Glutamatergic neuron (in vitro differentiated cells): ENCODE data around the gene PRXL2A. TPM values are rescaled to one million over a fixed set of nuclear protein-coding genes. Genes with fewer than 3 reads are reported as not detected.

ENCODE experiments used
- DNase-seq: peaks from one replicate; pipeline ENCODE4 v3.0.0; 2022
- H3K27ac Mint-ChIP-seq: one replicate; pipeline ENCODE4 v1.8.0; 2020; ENCODE audit warnings: mild to moderate bottlenecking, mixed read lengths, inconsistent platforms; ENCODE audit not compliant: unreplicated experiment
- H3K27me3 Mint-ChIP-seq: one replicate; pipeline ENCODE4 v1.8.0; 2020; ENCODE audit warnings: mild to moderate bottlenecking, moderate library complexity, mixed read lengths, inconsistent platforms; ENCODE audit not compliant: unreplicated experiment
- H3K36me3 Mint-ChIP-seq: one replicate; pipeline ENCODE4 v1.8.0; 2020; ENCODE audit warnings: mild to moderate bottlenecking, mixed read lengths, inconsistent platforms; ENCODE audit not compliant: unreplicated experiment
- H3K4me1 Mint-ChIP-seq: one replicate; pipeline ENCODE4 v1.8.0; 2020; ENCODE audit warnings: mild to moderate bottlenecking, low read depth, mixed read lengths, inconsistent platforms; ENCODE audit not compliant: unreplicated experiment
- H3K4me3 Mint-ChIP-seq: one replicate; pipeline ENCODE4 v1.8.0; 2020; ENCODE audit warnings: mild to moderate bottlenecking, mixed read lengths, inconsistent platforms; ENCODE audit not compliant: unreplicated experiment
- H3K9me3 Mint-ChIP-seq: one replicate; pipeline ENCODE4 v1.8.0; 2020; ENCODE audit warnings: mild to moderate bottlenecking, moderate library complexity, mixed read lengths, inconsistent platforms; ENCODE audit not compliant: unreplicated experiment
- CTCF ChIP-seq: fragments of 200-600 bp; sonication (generic); IDR thresholded peaks from one replicate; pipeline ENCODE4 v1.5.0; 2021; ENCODE audit not compliant: partially characterized antibody, unreplicated experiment
- total RNA-seq: library from RNA; stranded (reverse); fragmentation: NEBNext Ultra II Directional; extraction: Animal tissue kit (Norgen Biotek cat#: 25700); gene quantifications from one replicate; pipeline ENCODE4 v1.2.1, GENCODE V29; 2021; ENCODE audit not compliant: unreplicated experiment

Gene PRXL2A
- total RNA-seq, 1 donor from 2014 or later = 164 TPM

- Mint-ChIP-seq H3K27me3 (peaks cover 13% of the 10 kb centered on the region), H3K4me3 (peak overlapping the region; percentile 92), H3K27ac (peak overlapping the region; percentile 93), H3K9me3 (peaks cover 10% of the 10 kb centered on the region), H3K4me1 (peaks cover 12% of the 10 kb centered on the region), H3K36me3 (no peaks in the 10 kb centered on the region)
- DNase-seq = no peak
- TF ChIP-seq CTCF = no peak
These were observed 44.9 kb downstream of the PRXL2A start for GRCh38 chr10:80453056-80453841.

GRCh38 chr10:80453842-80454512 is 45.6 kb downstream of the PRXL2A start, which contains the start of gene TSPAN14:
Gene TSPAN14, plus strand, starts transcription at chr10:80454310. Its CDS starts 34,924 bp downstream, at chr10:80489234.
- Mint-ChIP-seq H3K27me3 (peaks cover 13% of the 10 kb centered on the region), H3K27ac (peak within 1 kb of the TSS; percentile 93), H3K4me1 (peaks cover 18% of the 10 kb centered on the region), H3K4me3 (peak within 1 kb of the TSS; percentile 98), H3K9me3 (peaks cover 10% of the 10 kb centered on the region), H3K36me3 (no peaks in the 10 kb centered on the region)
- TF ChIP-seq CTCF = no peak
- DNase-seq = peak; percentile 80

- Mint-ChIP-seq H3K4me1 (peaks cover 24% of the 10 kb centered on the region), H3K9me3 (peaks cover 10% of the 10 kb centered on the region), H3K27me3 (peaks cover 13% of the 10 kb centered on the region), H3K36me3 (no peaks in the 10 kb centered on the region), H3K4me3 (peak overlapping the region; percentile 98), H3K27ac (peak overlapping the region; percentile 82)
- DNase-seq = peak; percentile 63
- no peak for TF ChIP-seq CTCF
These were observed 46.4 kb downstream of the PRXL2A start for GRCh38 chr10:80454513-80455460.

GRCh38 chr10:80455461-80456349 is 47.4 kb downstream of the PRXL2A start:
- H3K27me3 Mint-ChIP-seq = peaks cover 16% of the 10 kb centered on the region

More at GRCh38 chr10:80455461-80456349, 47.4 kb downstream of the PRXL2A start:
- Mint-ChIP-seq H3K4me3 (peak overlapping the region; percentile 98), H3K36me3 (no peaks in the 10 kb centered on the region), H3K9me3 (peaks cover 12% of the 10 kb centered on the region), H3K27ac (peak overlapping the region; percentile 82), H3K4me1 (peaks cover 32% of the 10 kb centered on the region)
- DNase-seq = no peak
- TF ChIP-seq CTCF = no peak
